Measurements from ENCODE around the gene ANKRD44. TPM values are rescaled to one million over a fixed set of nuclear protein-coding genes. Genes with fewer than 3 reads are reported as not detected.

The ANKRD44 gene
- total and polyA plus RNA-seq, 2 of the 8 experiments (the other 6 are each of a cell fraction or from before 2014, with no cell fraction given) = 1.2 to 1.3 TPM

- H4K8ac ChIP-seq (ENCODE audit: extremely low read depth, insufficient read depth, low read length) = no peak overlapping the region
- no peak overlapping the region for H2BK5ac ChIP-seq (ENCODE audit: low read depth, low read length)
- H3K27ac ChIP-seq (ENCODE audit: low read depth, low read length) = no peak overlapping the region
- no peak overlapping the region for H2AK5ac ChIP-seq (ENCODE audit: low read depth, low read length)
- peaks cover 0 to 15% (median 8%) of the 10 kb centered on the region in 4 experiments; a peak in 4 of 7 replicates for H3K4me1 ChIP-seq (replicated peaks in 1 of 4; ENCODE audit: control insufficient read depth in 3 of 4, insufficient read depth in 4 of 4, low read length in 3 of 4)
- no peak overlapping the region for H3K4ac ChIP-seq (replicated peaks; ENCODE audit: insufficient read length, low read depth, low read length)
- 94% methylated on average over 1 of the region's 1 CpG; no CpG with 5 or more reads in 1 of the 2 experiments for WGBS, 2 experiments (ENCODE audit: extremely low coverage in 1 of 2, insufficient coverage in 1 of 2, insufficient read length in 1 of 2, insufficient replicate concordance in 2 of 2, low coverage in 1 of 2, low lambda C conversion rate in 2 of 2, missing lambda C conversion rate in 1 of 2)
- no peaks in the 10 kb centered on the region for H3K79me1 ChIP-seq (ENCODE audit: low read depth, low read length)
- no peak overlapping the region for H4K5ac ChIP-seq (ENCODE audit: insufficient read length, low read depth, low read length)
- no peaks in the 10 kb centered on the region; a peak in 1 of 7 replicates for H3K27me3 ChIP-seq (replicated peaks in 1 of 4; ENCODE audit: control insufficient read depth in 3 of 4, extremely low read depth in 1 of 4, insufficient read depth in 3 of 4, low read length in 3 of 4)
- H4K20me1 ChIP-seq (replicated peaks in 1 of 2; ENCODE audit: control insufficient read depth in 1 of 2, insufficient read depth in 2 of 2, low read length in 2 of 2) = no peaks in the 10 kb centered on the region
- no peak overlapping the region for H3K18ac ChIP-seq (ENCODE audit: extremely low read depth, low read length)
- H2BK15ac ChIP-seq (ENCODE audit: low read length) = no peak overlapping the region
- ChIA-PET POLR2A (ENCODE audit: partially characterized antibody) (no interaction called here), CTCF (ENCODE audit: partially characterized antibody) (no interaction called here)
- H3K79me2 ChIP-seq (ENCODE audit: control insufficient read depth in 1 of 2, insufficient read depth in 2 of 2, low read length in 2 of 2) = no peaks in the 10 kb centered on the region
- H2BK20ac ChIP-seq (ENCODE audit: low read length) = no peak overlapping the region
- no peak overlapping the region for H2AFZ ChIP-seq (ENCODE audit: low read length)
- no peak for FAIRE-seq
- H3K14ac ChIP-seq (ENCODE audit: insufficient read length) = no peak overlapping the region
- H3K36me3 ChIP-seq (ENCODE audit: control insufficient read depth in 2 of 4, insufficient read depth in 4 of 4, low read length in 3 of 4) = no peaks in the 10 kb centered on the region; a peak in 1 of 8 replicates
- H3K4me3 ChIP-seq (ENCODE audit: extremely low read depth in 1 of 4, insufficient read depth in 2 of 4, low read depth in 3 of 4, low read length in 4 of 4) = no peak overlapping the region
- H2BK120ac ChIP-seq (replicated peaks; ENCODE audit: low read depth, low read length) = no peak overlapping the region
- H3K23me2 ChIP-seq (ENCODE audit: low read depth, low read length) = no peaks in the 10 kb centered on the region
- peaks cover 5 to 13% of the 10 kb centered on the region in 2 experiments for H3K9me3 ChIP-seq (ENCODE audit: insufficient read depth in 2 of 2, low read depth in 1 of 2, low read length in 1 of 2)
- H3K23ac ChIP-seq (ENCODE audit: insufficient read length) = no peak overlapping the region
- no peak overlapping the region for H4K91ac ChIP-seq (replicated peaks; ENCODE audit: insufficient read length, low read length)
- no peak overlapping the region for H3K4me2 ChIP-seq (ENCODE audit: insufficient read depth in 1 of 2, low read depth in 2 of 2, low read length in 2 of 2)
- H3K56ac ChIP-seq (replicated peaks; ENCODE audit: insufficient read length, low read depth, low read length) = no peak overlapping the region
- DNase-seq (ENCODE audit: low read depth in 1 of 2, low spot score in 2 of 2) = no peak
- H3K9ac ChIP-seq (replicated peaks in 1 of 4; ENCODE audit: extremely low read depth in 1 of 4, low read depth in 3 of 4, low read length in 3 of 4) = no peak overlapping the region
- no peak overlapping the region for H2BK12ac ChIP-seq (ENCODE audit: low read depth, low read length)
- TF ChIP-seq SIX5 (IDR thresholded peaks at IDR 0.05; ENCODE audit: low read depth, low read length) (no peak), BCL11A (IDR thresholded peaks at IDR 0.05; ENCODE audit: low read depth in 2 of 2, low read length in 2 of 2) (no peak)
Measured at GRCh38 chr2:196968516-196968915, 342.1 kb downstream of the ANKRD44 start.

Data from H1 (cell line).